NB4 (cell line): ENCODE results near the gene HCN1.

Source experiments
- MYC ChIP-seq: IDR thresholded peaks from 2 replicates; pipeline ENCODE4 v1.6.1; 2011; ENCODE audit warnings: low read depth, low read length
- POLR2A ChIP-seq: IDR thresholded peaks from 2 replicates; pipeline ENCODE4 v1.6.1; 2011; ENCODE audit warnings: mild to moderate bottlenecking; ENCODE audit not compliant: insufficient read length; ENCODE audit errors: extremely low read depth
- TF ChIP-seq, protein P1 (sequence below): IDR thresholded peaks from one replicate; pipeline ENCODE4 v1.5.1; 2012; ENCODE audit warnings: low read depth, low read length

- no peak for TF ChIP-seq POLR2A
- TF ChIP-seq, protein P1, sequence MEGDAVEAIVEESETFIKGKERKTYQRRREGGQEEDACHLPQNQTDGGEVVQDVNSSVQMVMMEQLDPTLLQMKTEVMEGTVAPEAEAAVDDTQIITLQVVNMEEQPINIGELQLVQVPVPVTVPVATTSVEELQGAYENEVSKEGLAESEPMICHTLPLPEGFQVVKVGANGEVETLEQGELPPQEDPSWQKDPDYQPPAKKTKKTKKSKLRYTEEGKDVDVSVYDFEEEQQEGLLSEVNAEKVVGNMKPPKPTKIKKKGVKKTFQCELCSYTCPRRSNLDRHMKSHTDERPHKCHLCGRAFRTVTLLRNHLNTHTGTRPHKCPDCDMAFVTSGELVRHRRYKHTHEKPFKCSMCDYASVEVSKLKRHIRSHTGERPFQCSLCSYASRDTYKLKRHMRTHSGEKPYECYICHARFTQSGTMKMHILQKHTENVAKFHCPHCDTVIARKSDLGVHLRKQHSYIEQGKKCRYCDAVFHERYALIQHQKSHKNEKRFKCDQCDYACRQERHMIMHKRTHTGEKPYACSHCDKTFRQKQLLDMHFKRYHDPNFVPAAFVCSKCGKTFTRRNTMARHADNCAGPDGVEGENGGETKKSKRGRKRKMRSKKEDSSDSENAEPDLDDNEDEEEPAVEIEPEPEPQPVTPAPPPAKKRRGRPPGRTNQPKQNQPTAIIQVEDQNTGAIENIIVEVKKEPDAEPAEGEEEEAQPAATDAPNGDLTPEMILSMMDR, result no peak
- no peak for TF ChIP-seq MYC
These were observed 278.7 kb downstream of the HCN1 start for GRCh38 chr5:45417285-45417998.
